NCI-H226 (cell line): Measurements from ENCODE around the gene ASTL.
"Not testable (repeated sequence)": the region's sequence is repeated elsewhere in the genome, so short reads cannot be mapped to it uniquely, and the experiment has no call there.

Source experiments
- DNase-seq: peaks from one replicate; pipeline ENCODE4 v3.0.0-alpha.2; 2015

Gene ASTL

GRCh38 chr2:96145036-96145847 is 6.9 kb upstream of the ASTL start, which contains the start of gene DUSP2:
Gene DUSP2, minus strand, starts transcription at chr2:96145440. Its CDS starts 86 bp downstream, at chr2:96145354.
- peak; percentile 72 for DNase-seq

- no peak for DNase-seq
These were observed 6.3 kb upstream of the ASTL start for GRCh38 chr2:96144481-96145035.

- no peak for DNase-seq
These were observed 5.7 kb upstream of the ASTL start for GRCh38 chr2:96143848-96144480.

- DNase-seq, result no peak
These were observed 5.0 kb upstream of the ASTL start for GRCh38 chr2:96143231-96143847.

DNA sequence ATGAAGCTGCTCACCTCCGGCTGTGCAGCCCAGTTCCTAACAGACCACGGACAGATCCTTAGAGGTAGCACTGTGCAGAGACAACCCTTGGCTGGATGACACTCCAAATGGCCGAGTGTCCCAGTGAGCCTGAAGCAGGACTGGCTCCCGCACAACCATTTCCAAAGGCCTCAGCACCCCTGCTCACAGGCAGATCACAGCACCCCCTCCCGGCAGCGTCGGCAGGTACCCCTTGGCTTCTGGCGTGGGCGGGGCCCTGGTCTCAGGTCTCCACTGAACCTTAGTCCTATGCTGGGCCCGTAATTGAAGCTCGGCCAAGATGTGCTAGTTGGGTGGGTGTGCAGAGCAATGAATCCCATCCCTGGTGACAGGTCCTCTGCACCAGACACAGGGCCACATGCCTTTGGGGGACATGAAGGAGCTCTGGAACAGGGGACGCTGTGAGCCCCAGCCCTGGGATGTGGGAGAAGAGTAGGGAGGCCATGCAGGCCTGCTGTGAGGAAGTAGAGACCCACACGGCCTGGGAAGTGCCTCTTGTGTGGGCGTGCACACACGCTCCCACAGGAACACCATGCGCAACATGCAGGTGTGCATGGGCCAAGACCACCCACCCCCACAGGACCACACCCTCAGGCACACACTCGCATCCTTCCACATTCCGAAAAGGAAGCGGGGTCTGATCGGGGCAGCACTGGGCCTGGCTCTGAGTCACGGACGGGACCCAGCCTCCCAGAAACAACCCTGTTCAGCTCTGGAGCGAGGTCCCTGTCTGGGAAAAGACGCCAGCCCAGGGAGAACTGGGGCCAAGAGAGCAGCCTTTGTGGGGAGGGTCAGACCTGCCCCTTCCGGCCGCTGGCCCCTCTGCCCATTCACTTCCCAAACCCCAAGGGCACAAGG is 4.2 kb upstream of the ASTL start:
- no peak for DNase-seq

GRCh38 chr2:96141624-96141967 is 3.3 kb upstream of the ASTL start:
- DNase-seq, result not testable (repeated sequence)

- DNase-seq, result no peak
These were observed 2.8 kb upstream of the ASTL start for GRCh38 chr2:96140941-96141623.

DNA sequence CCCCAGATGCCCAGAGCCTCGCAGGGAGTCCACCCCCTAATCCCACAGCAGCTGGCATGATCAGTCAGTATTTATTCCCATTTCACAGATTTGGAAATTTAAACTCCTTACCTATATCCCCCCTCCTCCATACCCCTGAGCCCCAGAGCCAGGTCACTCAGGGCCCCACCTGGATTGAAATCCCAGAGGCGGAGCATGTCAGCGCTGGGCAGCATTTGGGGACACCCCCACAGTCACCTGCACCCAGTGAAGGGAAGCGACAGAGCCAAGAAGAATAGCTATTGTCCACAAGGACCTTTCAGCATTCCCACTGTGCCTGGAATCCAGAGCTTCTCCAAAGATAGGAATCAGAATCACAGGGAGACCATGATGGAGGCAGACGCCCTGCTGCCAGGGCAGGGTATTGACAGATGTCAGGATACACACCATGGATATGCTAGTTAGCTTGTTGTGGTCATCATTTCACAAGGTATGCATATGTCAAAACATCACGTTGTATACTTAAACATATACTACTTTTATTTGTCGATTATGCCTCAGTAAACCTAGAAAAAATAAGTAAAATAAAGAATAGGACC is 968 bp upstream of the ASTL start:
- no peak for DNase-seq

GRCh38 chr2:96137321-96138178 is 752 bp downstream of the ASTL start:
- DNase-seq, result no peak

- no peak for DNase-seq
These were observed 2.1 kb downstream of the ASTL start for GRCh38 chr2:96136129-96136720.

- no peak for DNase-seq
These were observed 2.7 kb downstream of the ASTL start for GRCh38 chr2:96135621-96136020.

GRCh38 chr2:96135171-96135570 is 3.1 kb downstream of the ASTL start:
- DNase-seq, result no peak

DNA sequence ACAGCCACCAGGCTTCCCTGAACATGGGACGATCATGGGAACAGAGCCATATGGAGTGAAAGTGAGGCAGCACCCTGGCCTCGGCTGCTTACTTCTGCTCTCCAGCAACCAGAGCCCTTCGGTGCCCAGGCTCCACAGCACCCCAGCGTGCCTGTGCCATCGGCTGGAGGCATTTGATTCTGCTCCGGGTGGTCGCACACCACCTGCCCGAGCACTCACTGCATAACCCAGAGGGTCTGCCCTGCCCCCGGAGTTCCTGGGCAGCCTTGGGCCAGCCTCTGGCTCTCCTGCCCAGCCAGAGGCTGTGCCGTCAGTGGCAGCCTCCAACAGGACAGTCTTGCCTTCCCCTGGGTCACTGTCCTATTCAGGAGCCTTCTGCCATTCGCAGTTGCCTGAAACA is 3.9 kb downstream of the ASTL start:
- no peak for DNase-seq

GRCh38 chr2:96131813-96132745 is 6.2 kb downstream of the ASTL start:
- no peak for DNase-seq

GRCh38 chr2:96131152-96131812 is 7.0 kb downstream of the ASTL start:
- DNase-seq, result no peak

DNA sequence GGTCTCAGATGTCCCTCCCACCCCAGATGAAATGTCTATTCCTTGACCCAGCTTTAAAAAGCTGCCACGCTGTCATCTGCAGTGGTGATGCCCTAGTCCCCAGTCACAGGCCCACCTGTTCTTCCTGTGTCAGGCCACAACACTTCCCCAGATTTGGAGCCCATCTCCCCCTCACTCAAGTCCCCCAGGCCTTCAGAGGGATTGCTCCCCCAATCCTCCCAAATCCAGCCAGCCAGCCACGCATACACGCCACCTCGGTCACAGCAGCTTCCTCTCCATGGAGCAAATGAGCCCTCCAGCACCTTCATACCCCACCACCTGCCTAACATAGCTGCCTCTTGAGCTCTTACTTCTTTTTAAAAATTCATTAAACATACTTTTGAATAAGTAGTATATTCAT is 7.8 kb downstream of the ASTL start:
- no peak for DNase-seq

- no peak for DNase-seq
These were observed 8.7 kb downstream of the ASTL start for GRCh38 chr2:96129528-96130120.

DNA sequence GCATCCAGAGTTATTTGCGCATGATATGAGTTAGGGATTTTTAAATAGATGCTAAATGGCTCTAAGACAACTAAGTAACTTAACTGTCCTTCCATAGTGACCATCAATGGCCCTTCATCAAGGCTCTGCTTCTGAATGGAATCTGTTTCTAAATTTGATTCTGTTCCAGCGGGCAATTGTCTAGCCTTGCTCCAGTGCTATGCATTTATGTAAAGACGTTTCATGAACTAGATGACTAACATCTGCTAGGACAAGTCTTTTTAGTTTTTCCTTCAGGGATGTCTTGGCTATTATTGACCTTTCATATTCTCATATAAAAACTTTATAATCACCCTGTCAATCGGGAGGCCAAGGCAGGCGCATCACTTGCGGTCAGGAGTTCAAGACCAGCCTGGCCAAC is 9.8 kb downstream of the ASTL start:
- no peak for DNase-seq
